Suprapubic skin (tissue), 4 donors: ENCODE measurements around the gene SERTAD2.

Experiments
- EP300 ChIP-seq: sonication (generic); formaldehyde crosslinking; IDR thresholded peaks from one replicate; pipeline ENCODE4 v1.6.1; 2017; ENCODE audit warnings: antibody characterized with exemption
- POLR2A ChIP-seq, 2 donors: fragments of 450-650 bp; IDR thresholded peaks; one replicate each; pipeline ENCODE4 v1.6.1; 2017; ENCODE audit warnings: antibody characterized with exemption in 2 of 2, mild to moderate bottlenecking in 2 of 2, moderate library complexity in 2 of 2
- POLR2AphosphoS5 ChIP-seq, 3 donors: sonication (generic); formaldehyde crosslinking; IDR thresholded peaks; one replicate each; pipeline ENCODE4 v1.6.1; 2017; ENCODE audit warnings: antibody characterized with exemption in 3 of 3
- TF ChIP-seq, protein P1 (sequence below), 2 donors: fragments of 200-600 bp in 1 of 2; fragments of 450-650 bp in 1 of 2; sonication (generic) in 1 of 2; IDR thresholded peaks; one replicate each; pipeline ENCODE4 v1.5.1; 2016 to 2019; ENCODE audit warnings: antibody characterized with exemption in 2 of 2, mild to moderate bottlenecking in 1 of 2, moderate library complexity in 1 of 2

DNA sequence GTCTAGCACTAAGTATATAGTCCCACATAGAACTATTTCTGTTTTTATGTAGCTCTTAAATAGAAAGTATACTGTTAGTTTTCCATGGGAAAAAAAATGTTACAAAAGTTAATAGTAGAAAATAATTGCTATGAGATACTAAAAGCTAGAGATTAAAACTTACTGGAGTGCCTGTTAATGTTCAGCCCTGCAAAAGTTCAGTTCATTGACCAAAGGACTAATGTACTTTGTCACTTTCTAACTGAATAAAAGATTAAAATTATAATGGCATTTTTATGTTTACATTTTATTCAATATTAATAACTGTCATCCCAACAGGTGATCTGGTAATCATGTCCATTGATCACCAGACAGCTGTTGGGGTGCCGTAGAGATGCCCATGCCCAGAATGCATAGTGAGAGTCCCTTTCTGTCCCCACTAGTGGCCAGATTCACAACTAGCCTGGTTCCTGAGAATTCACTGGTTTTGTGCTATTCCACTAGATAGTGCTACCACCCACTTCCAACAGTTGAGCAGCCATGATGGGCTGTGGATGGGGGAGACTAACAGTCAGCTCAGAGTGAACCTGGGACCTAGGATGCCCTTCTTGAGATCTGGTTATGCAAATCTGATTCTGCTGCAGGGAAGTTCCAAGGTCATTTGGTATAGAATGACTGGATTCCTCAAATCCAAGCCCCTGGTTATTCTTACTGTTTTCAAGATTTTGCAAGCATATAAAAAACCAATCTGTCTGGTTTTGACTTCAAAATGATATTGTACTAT, 71.8 kb downstream of the SERTAD2 start:
- TF ChIP-seq POLR2AphosphoS5 (IDR thresholded peaks at IDR 0.05) (no peak), EP300 (no peak), POLR2A (IDR thresholded peaks at IDR 0.05) (no peak)
- TF ChIP-seq, protein P1, sequence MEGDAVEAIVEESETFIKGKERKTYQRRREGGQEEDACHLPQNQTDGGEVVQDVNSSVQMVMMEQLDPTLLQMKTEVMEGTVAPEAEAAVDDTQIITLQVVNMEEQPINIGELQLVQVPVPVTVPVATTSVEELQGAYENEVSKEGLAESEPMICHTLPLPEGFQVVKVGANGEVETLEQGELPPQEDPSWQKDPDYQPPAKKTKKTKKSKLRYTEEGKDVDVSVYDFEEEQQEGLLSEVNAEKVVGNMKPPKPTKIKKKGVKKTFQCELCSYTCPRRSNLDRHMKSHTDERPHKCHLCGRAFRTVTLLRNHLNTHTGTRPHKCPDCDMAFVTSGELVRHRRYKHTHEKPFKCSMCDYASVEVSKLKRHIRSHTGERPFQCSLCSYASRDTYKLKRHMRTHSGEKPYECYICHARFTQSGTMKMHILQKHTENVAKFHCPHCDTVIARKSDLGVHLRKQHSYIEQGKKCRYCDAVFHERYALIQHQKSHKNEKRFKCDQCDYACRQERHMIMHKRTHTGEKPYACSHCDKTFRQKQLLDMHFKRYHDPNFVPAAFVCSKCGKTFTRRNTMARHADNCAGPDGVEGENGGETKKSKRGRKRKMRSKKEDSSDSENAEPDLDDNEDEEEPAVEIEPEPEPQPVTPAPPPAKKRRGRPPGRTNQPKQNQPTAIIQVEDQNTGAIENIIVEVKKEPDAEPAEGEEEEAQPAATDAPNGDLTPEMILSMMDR (IDR thresholded peaks at IDR 0.05), result no peak
